Skin epidermis (tissue), 12 donors: ENCODE data around the gene LIM2.
"Not testable (repeated sequence)": the region's sequence is repeated elsewhere in the genome, so short reads cannot be mapped to it uniquely, and the experiment has no call there.

Source experiments
- H3K27ac ChIP-seq, 21 experiments: fragments of 200-600 bp; sonication (generic) in 11 of 21; one replicate each; pipeline ENCODE4 v1.5.0; 2020; ENCODE audit warnings: mild to moderate bottlenecking in 3 of 21, inconsistent platforms in 2 of 21, moderate library complexity in 2 of 21
- H3K4me3 ChIP-seq, 7 experiments: fragments of 200-600 bp; sonication (generic) in 2 of 7; one replicate each; pipeline ENCODE4 v1.5.0; 2020; ENCODE audit warnings: inconsistent platforms in 2 of 7, mild to moderate bottlenecking in 2 of 7, moderate library complexity in 1 of 7

The LIM2 gene

DNA sequence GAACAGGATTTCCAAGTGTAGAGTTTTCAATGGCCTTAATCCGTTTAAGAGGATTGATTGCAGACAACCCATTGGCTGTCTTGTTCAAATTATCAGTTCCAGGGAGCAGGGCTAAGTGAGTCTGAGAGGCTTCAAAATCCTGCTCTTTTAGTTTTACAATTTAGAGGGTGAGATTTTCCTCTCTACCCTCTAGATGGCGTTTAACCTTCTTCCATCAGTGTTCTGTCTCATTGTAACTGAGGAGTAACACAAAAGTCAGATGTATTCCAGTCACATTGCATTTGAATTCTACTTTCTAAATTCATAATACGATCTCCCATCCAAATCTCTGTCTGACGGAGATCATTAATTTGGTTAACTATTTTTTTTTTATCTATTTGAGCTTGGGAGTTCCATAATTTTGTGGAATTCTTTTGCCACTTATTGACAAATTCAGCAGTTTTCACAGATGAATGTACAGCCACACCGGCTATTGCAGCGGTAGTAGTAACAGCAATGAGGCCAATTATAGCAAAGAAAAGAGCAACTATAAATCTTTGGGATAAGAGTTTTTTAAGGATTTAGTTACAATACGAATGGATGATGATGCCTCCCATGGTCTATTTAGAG lies 10.4 kb upstream of the LIM2 start:
- peak overlapping the region in 3 of 21 experiments; percentile 19 to 34 (median 22) for H3K27ac ChIP-seq

DNA sequence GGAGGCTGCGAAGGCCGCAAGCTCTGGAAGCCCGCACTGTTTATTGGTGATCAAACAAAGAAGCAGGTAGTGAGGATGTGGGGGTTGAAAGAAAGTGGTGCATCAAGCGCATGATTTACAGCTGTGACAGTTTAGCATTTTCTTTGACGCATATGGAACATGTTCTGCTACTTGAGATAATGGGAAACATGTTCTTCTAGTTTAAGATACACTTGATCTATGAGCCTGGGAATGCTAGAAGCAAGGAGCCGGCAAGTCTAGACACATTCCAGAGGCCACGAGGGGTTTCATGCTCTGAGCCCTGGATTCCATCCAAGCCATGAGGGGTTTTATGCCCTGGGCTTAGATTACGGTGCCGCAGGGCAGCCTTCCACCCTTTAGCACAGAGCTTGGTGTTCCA lies 9.7 kb upstream of the LIM2 start:
- H3K4me3 ChIP-seq, result not testable (repeated sequence)
- H3K27ac ChIP-seq, result peak overlapping the region in 1 of 21 experiments; percentile 19

More for the DNA sequence above, 10.4 kb upstream of the LIM2 start:
- no peak overlapping the region for H3K4me3 ChIP-seq

DNA sequence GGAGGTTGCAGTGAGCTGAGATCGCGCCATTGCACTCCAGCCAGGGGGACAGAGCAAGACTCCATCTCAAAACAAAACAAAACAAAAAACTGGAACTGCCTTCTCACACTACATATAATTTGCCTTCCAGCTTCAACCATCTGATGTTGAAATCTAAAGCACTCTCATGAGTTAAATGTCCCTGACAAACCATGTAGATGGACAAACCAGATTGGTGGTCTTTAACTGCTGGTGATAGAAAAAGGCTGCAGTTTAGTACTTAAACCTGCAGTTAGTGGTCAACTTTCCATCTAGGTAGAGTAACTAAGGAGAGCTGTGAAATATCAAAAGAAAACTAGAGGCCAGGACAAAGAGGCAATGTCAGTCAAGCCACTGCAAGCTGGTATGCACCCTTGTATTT lies 8.4 kb upstream of the LIM2 start:
- Histone ChIP-seq H3K27ac (no peak overlapping the region), H3K4me3 (no peak overlapping the region)

DNA sequence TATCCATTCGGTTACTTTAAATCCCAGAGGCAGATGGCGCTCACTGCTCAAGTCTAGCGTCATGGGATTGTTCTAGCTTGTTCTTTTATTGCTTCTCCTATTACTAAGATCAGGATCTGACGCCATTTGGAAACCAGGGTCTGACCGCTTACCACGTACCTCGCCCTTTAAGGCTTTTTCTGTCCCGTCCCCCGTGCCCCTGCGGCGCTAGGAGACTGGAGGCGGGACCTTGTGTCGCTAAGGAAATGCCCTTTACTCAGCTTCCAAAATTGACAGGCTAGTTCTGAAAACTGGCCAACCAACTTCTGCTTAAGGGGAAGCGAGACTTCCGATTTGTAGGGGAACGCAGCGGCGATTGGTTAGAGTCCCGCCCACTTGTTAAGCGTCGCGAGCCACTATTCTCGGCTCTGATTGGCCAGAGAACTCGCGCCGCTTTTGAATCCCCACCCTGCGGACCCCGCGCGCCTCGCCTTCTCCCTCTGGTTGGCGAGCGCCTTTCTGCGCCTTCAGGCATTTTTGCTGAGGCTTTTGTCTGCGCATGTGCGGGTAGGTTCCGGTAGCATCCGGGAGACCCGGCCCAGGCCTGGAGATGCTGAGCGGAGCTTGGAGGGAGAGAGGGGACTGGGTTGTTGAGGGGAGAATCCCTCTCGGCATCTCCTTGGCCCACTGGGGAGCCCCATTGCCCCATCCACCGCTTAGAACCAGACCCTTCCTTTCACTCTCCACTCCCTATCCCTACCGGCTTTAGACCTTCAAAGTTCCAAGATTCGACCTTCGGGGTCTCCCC lies 6.5 kb upstream of the LIM2 start:
- Histone ChIP-seq H3K4me3 (peak overlapping the region; percentile 9 to 40 (median 26)), H3K27ac (peak overlapping the region in 18 of 21 experiments; percentile 31 to 88 (median 74))

- H3K4me3 ChIP-seq, result no peak overlapping the region
- no peak overlapping the region for H3K27ac ChIP-seq
These were observed 4.9 kb upstream of the LIM2 start for GRCh38 chr19:51392701-51393100.

DNA sequence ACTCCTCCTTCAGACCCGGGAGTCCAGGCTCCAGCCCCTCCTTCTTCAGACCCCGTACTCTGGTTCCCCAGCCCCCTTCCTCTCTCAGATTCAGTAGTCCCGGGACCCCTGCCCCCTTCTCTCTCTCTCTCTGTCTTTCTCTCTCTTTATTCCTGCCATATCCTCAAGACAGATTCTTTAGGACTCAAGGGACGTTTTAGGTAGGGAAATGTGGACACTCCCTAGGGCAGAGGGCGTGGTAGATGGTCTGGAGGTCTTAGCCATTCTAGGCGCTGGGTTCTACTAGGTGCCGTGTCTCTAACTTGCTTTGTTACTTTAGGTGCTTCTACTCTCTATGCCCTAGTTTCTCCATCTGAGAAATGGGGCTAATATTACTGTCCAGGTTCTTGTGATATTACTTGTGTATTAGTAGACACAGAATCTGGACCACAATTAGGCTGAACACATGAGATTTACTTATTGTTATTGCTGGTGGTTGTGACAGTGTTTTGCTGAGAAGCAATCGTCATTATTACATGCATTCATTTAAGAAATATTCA lies 3.4 kb upstream of the LIM2 start:
- peak overlapping the region in 2 of 21 experiments; percentile 12 to 21 for H3K27ac ChIP-seq
- no peak overlapping the region for H3K4me3 ChIP-seq

DNA sequence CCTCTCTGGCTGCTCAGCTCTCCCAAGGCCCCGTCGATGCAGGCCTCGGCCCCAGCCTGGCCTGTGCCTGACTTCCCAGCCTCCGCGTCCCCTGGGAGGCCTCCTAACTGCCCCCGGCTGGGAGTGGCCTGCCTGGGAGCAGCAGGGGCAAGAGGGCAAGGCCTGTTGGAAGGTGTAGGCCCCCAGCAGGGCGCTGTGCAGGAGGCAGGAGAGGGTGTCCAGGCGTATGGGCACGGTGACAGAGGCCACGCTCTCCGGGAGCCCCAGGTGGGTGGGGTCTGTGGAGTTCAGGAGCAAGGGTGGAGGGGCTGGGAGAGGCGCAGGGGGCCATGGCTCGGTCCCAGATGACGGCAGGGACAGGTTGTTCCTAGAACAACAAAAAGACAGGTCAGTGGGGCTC lies 1.4 kb upstream of the LIM2 start:
- Histone ChIP-seq H3K4me3 (no peak overlapping the region), H3K27ac (no peak overlapping the region)

DNA sequence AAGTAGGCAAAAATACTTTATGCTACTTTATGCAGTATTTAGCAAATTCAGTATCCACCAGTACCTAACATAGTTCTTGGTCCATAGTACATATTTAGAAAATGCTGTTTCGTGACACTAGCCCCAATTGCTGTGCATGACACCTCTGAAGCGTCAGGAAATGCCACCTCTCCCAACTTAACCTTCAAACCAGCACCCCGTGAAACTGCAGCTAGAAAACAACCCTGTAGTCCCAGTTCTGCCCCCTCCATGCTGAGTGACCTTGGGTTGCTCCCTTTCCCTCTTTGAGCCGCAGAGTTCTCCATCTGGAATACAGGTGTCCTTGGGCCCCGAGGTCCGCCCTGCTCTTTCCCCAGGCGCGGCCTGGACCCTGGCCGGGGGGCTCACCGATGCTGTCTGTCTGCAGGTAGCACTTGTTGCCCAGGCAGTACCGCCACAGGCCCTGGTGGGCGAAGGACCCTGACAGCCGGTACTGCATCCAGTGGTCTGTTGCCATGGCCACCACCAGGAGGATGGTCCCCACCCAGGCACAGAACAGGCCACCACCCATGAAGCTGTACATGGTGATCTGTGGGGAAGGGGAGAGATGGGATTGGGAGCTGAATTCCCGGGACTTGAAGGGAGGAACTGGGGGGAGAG lies 773 bp downstream of the LIM2 start:
- Histone ChIP-seq H3K4me3 (no peak overlapping the region), H3K27ac (peak overlapping the region in 2 of 21 experiments; percentile 12 to 58)

- Histone ChIP-seq H3K4me3 (no peak overlapping the region), H3K27ac (no peak overlapping the region)
These were observed 5.8 kb downstream of the LIM2 start for GRCh38 chr19:51382004-51382403.

GRCh38 chr19:51380379-51380778 lies 7.4 kb downstream of the LIM2 start:
- Histone ChIP-seq H3K27ac (no peak overlapping the region), H3K4me3 (no peak overlapping the region)

GRCh38 chr19:51377422-51377821 lies 10.4 kb downstream of the LIM2 start:
- Histone ChIP-seq H3K27ac (no peak overlapping the region), H3K4me3 (no peak overlapping the region)

- no peak overlapping the region for H3K4me3 ChIP-seq
- peak overlapping the region in 1 of 21 experiments; percentile 55 for H3K27ac ChIP-seq
These were observed 12.1 kb downstream of the LIM2 start for GRCh38 chr19:51375504-51376221.

DNA sequence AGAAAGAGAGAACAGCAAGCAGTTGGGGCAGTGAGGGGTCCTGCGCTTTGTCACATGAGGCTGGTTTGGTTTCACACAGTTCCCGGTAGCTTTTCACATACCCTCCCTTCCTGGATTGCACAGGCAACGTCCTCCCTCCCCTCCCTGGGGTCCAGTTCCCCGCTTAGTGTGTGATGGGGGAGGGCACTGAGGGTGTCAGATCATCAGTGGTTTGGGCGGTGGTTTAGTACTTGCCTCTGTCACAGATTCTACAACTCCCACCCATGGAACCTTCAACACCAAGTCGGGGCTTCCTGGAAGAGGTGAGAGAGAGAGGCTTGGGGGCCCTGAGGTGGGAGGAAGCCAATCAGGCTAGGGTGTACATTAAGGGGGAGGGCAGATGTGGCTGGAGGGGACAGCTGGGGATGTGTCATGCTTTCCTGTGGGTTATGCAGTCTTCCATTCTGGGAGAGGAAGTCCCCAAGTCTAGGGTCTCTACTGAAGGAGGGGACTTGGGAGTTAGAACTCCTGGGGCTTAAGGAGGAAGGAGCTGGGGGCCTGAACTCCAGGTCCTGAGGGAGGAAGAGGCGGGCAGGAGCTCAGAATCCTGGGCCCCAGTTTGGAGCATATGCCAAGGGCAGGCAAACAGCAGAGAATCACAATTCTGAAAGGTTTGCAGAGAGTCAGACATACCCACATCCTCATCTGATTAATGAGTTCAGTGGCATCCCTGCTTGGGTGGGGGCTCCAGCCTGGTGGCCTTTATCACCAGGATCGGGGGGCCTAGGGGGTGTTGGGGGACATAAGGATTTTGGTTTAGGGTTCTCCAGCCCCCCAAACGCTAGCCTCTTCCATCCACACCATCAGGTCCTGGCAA lies 14.9 kb downstream of the LIM2 start, which contains the start of gene NKG7:
Gene NKG7 (minus strand): TSS at position 6 of the 856 bp plus-strand sequence. CDS start 119 bp downstream, outside the sequence.
- Histone ChIP-seq H3K27ac (peak within 1 kb of the TSS in 15 of 21 experiments; percentile 2 to 90 (median 72)), H3K4me3 (peak within 1 kb of the TSS in 5 of 7 experiments; percentile 1 to 15 (median 5))

GRCh38 chr19:51372021-51372648 lies 15.6 kb downstream of the LIM2 start:
- H3K4me3 ChIP-seq, result peak overlapping the region in 5 of 7 experiments; percentile 1 to 15 (median 5)
- peak overlapping the region in 14 of 21 experiments; percentile 2 to 90 (median 72) for H3K27ac ChIP-seq

GRCh38 chr19:51371186-51371690 lies 16.5 kb downstream of the LIM2 start:
- Histone ChIP-seq H3K4me3 (peak overlapping the region in 3 of 7 experiments; percentile 1 to 11 (median 2)), H3K27ac (peak overlapping the region in 11 of 21 experiments; percentile 2 to 90 (median 75))

GRCh38 chr19:51370230-51370629 lies 17.5 kb downstream of the LIM2 start:
- Histone ChIP-seq H3K4me3 (no peak overlapping the region), H3K27ac (peak overlapping the region in 5 of 21 experiments; percentile 19 to 90 (median 80))

DNA sequence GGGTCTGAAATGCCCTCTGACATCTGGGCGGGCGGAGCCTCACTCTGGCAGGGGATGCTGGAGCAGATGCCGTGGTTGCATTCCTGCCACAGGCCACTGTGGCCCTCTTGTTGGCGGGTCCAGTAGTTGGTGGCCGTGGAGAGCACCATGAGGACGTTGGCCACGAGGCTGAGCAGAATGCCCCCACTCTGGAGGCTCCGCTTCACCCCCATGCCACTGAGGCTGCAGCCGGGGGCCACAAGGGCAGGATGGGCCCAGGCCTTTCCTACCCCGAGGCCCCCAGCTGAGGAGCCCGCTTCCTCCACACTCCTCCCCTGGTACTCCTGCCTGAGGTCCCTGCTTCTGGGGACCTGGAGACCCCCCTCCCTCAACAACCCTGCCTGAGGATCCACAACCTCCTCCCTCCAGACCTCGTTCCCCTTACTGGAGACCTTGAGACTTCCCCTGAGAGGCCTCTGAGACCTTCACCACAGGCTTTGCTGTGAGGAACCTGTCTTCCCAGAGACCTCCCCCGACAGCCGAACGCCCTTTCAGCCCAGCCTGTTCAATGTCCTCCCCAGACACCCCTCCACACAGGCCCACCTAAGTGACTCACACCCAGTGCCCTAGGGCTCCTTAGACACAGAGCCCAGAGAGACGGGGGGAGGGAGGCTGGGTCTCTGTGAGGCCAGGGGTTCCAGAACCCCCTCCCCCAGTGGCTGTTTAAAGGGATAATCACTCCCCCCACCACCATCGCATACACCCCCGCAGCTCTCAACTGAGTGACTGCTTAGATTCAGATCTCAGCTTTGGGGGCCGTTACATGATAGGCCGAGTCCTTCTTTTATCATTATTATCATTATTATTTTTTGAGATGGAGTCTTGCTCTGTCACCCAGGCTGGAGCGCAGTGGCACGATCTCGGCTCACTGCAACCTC lies 19.1 kb downstream of the LIM2 start, which contains the start of gene CLDND2:
Gene CLDND2 (minus strand): TSS at position 638 of the 917 bp plus-strand sequence. CDS start 426 bp downstream, at position 212.
- H3K4me3 ChIP-seq, result peak within 1 kb of the TSS; percentile 62 to 84 (median 77)
- peak within 1 kb of the TSS in 20 of 21 experiments; percentile 19 to 98 (median 86) for H3K27ac ChIP-seq
